ENCODE data around the gene GPC6.

Gene GPC6

GRCh38 chr13:93810264-93810663 lies 583.7 kb downstream of the GPC6 start:
- no peaks in the 10 kb centered on the region for H3K36me3 Mint-ChIP-seq
- no peaks in the 10 kb centered on the region for H3K4me1 Mint-ChIP-seq

GRCh38 chr13:93811071-93811737 lies 584.6 kb downstream of the GPC6 start:
- Mint-ChIP-seq H3K36me3 (no peaks in the 10 kb centered on the region), H3K27me3 (no peaks in the 10 kb centered on the region), H3K9me3 (peaks cover 2% of the 10 kb centered on the region), H3K4me3 (no peak overlapping the region), H3K27ac (no peak overlapping the region), H3K4me1 (no peaks in the 10 kb centered on the region)
- no peak for ATAC-seq

More at GRCh38 chr13:93810264-93810663, 583.7 kb downstream of the GPC6 start:
- Mint-ChIP-seq H3K4me3 (no peak overlapping the region), H3K27ac (no peak overlapping the region), H3K9me3 (peaks cover 2% of the 10 kb centered on the region), H3K27me3 (no peaks in the 10 kb centered on the region)
- ATAC-seq, result no peak

GRCh38 chr13:93811738-93812112 lies 585.1 kb downstream of the GPC6 start:
- no peak for ATAC-seq
- Mint-ChIP-seq H3K4me3 (no peak overlapping the region), H3K27ac (no peak overlapping the region), H3K9me3 (peaks cover 2% of the 10 kb centered on the region), H3K4me1 (no peaks in the 10 kb centered on the region), H3K27me3 (no peaks in the 10 kb centered on the region), H3K36me3 (no peaks in the 10 kb centered on the region)

- H3K4me1 Mint-ChIP-seq, result no peaks in the 10 kb centered on the region
- no peak for ATAC-seq
- H3K36me3 Mint-ChIP-seq, result no peaks in the 10 kb centered on the region
- H3K9me3 Mint-ChIP-seq, result peaks cover 2% of the 10 kb centered on the region
- no peak overlapping the region for H3K4me3 Mint-ChIP-seq
- H3K27me3 Mint-ChIP-seq, result no peaks in the 10 kb centered on the region
- H3K27ac Mint-ChIP-seq, result no peak overlapping the region
Observed at GRCh38 chr13:93814658-93815057, 588.1 kb downstream of the GPC6 start.

- Mint-ChIP-seq H3K4me1 (no peaks in the 10 kb centered on the region), H3K9me3 (no peaks in the 10 kb centered on the region), H3K27ac (no peak overlapping the region), H3K27me3 (no peaks in the 10 kb centered on the region), H3K4me3 (no peak overlapping the region), H3K36me3 (no peaks in the 10 kb centered on the region)
- ATAC-seq, result no peak
Observed at GRCh38 chr13:93818345-93818744, 591.7 kb downstream of the GPC6 start.

- H3K4me3 Mint-ChIP-seq, result no peak overlapping the region
- no peak for ATAC-seq
Observed at GRCh38 chr13:93819331-93819890, 592.8 kb downstream of the GPC6 start.

GRCh38 chr13:93824286-93824685 lies 597.7 kb downstream of the GPC6 start:
- H3K27ac Mint-ChIP-seq, result no peak overlapping the region
- ATAC-seq, result no peak
- no peaks in the 10 kb centered on the region for H3K9me3 Mint-ChIP-seq
- no peaks in the 10 kb centered on the region for H3K4me1 Mint-ChIP-seq
- H3K36me3 Mint-ChIP-seq, result no peaks in the 10 kb centered on the region
- no peaks in the 10 kb centered on the region for H3K27me3 Mint-ChIP-seq
- H3K4me3 Mint-ChIP-seq, result no peak overlapping the region

More at GRCh38 chr13:93819331-93819890, 592.8 kb downstream of the GPC6 start:
- Mint-ChIP-seq H3K27ac (no peak overlapping the region), H3K36me3 (no peaks in the 10 kb centered on the region), H3K27me3 (no peaks in the 10 kb centered on the region), H3K9me3 (no peaks in the 10 kb centered on the region), H3K4me1 (no peaks in the 10 kb centered on the region)

GRCh38 chr13:93834051-93834450 lies 607.4 kb downstream of the GPC6 start:
- H3K27me3 Mint-ChIP-seq, result no peaks in the 10 kb centered on the region
- H3K9me3 Mint-ChIP-seq, result peaks cover 6% of the 10 kb centered on the region
- H3K27ac Mint-ChIP-seq, result no peak overlapping the region
- no peak for ATAC-seq
- H3K4me1 Mint-ChIP-seq, result no peaks in the 10 kb centered on the region
- H3K36me3 Mint-ChIP-seq, result no peaks in the 10 kb centered on the region
- H3K4me3 Mint-ChIP-seq, result no peak overlapping the region

GRCh38 chr13:93843082-93843481 lies 616.5 kb downstream of the GPC6 start:
- no peak overlapping the region for H3K4me3 Mint-ChIP-seq
- no peak overlapping the region for H3K27ac Mint-ChIP-seq
- peaks cover 6% of the 10 kb centered on the region for H3K9me3 Mint-ChIP-seq
- no peaks in the 10 kb centered on the region for H3K27me3 Mint-ChIP-seq
- no peak for ATAC-seq
- no peaks in the 10 kb centered on the region for H3K4me1 Mint-ChIP-seq
- no peaks in the 10 kb centered on the region for H3K36me3 Mint-ChIP-seq

GRCh38 chr13:93847162-93847561 lies 620.6 kb downstream of the GPC6 start:
- Mint-ChIP-seq H3K4me3 (no peak overlapping the region), H3K27ac (no peak overlapping the region), H3K4me1 (no peaks in the 10 kb centered on the region), H3K36me3 (no peaks in the 10 kb centered on the region), H3K27me3 (no peaks in the 10 kb centered on the region), H3K9me3 (peaks cover 7% of the 10 kb centered on the region)
- no peak for ATAC-seq

- no peak overlapping the region for H3K4me3 Mint-ChIP-seq
- H3K27me3 Mint-ChIP-seq, result no peaks in the 10 kb centered on the region
- peaks cover 7% of the 10 kb centered on the region for H3K9me3 Mint-ChIP-seq
- H3K4me1 Mint-ChIP-seq, result no peaks in the 10 kb centered on the region
- no peak for ATAC-seq
- no peaks in the 10 kb centered on the region for H3K36me3 Mint-ChIP-seq
- H3K27ac Mint-ChIP-seq, result no peak overlapping the region
Observed at GRCh38 chr13:93848247-93848646, 621.6 kb downstream of the GPC6 start.

GRCh38 chr13:93851236-93851635 lies 624.6 kb downstream of the GPC6 start:
- Mint-ChIP-seq H3K36me3 (no peaks in the 10 kb centered on the region), H3K4me3 (no peak overlapping the region), H3K27ac (no peak overlapping the region), H3K9me3 (peaks cover 7% of the 10 kb centered on the region), H3K4me1 (no peaks in the 10 kb centered on the region), H3K27me3 (no peaks in the 10 kb centered on the region)
- no peak for ATAC-seq

- no peak overlapping the region for H3K27ac Mint-ChIP-seq
- no peaks in the 10 kb centered on the region for H3K27me3 Mint-ChIP-seq
- no peaks in the 10 kb centered on the region for H3K36me3 Mint-ChIP-seq
- H3K4me3 Mint-ChIP-seq, result no peak overlapping the region
- no peaks in the 10 kb centered on the region for H3K4me1 Mint-ChIP-seq
- ATAC-seq, result no peak
- H3K9me3 Mint-ChIP-seq, result peaks cover 4% of the 10 kb centered on the region
Observed at GRCh38 chr13:93853912-93854311, 627.3 kb downstream of the GPC6 start.

- no peaks in the 10 kb centered on the region for H3K36me3 Mint-ChIP-seq
- ATAC-seq, result no peak
- H3K4me3 Mint-ChIP-seq, result no peak overlapping the region
- H3K27me3 Mint-ChIP-seq, result no peaks in the 10 kb centered on the region
- H3K27ac Mint-ChIP-seq, result no peak overlapping the region
- peaks cover 8% of the 10 kb centered on the region for H3K9me3 Mint-ChIP-seq
- no peaks in the 10 kb centered on the region for H3K4me1 Mint-ChIP-seq
Observed at GRCh38 chr13:93857126-93857525, 630.5 kb downstream of the GPC6 start.

- Mint-ChIP-seq H3K4me3 (no peak overlapping the region), H3K4me1 (no peaks in the 10 kb centered on the region), H3K27me3 (no peaks in the 10 kb centered on the region), H3K36me3 (no peaks in the 10 kb centered on the region), H3K9me3 (peaks cover 8% of the 10 kb centered on the region), H3K27ac (no peak overlapping the region)
- no peak for ATAC-seq
Observed at GRCh38 chr13:93859716-93860115, 633.1 kb downstream of the GPC6 start.

GRCh38 chr13:93861818-93862217 lies 635.2 kb downstream of the GPC6 start:
- Mint-ChIP-seq H3K4me1 (no peaks in the 10 kb centered on the region), H3K4me3 (no peak overlapping the region), H3K9me3 (peaks cover 8% of the 10 kb centered on the region), H3K27me3 (no peaks in the 10 kb centered on the region), H3K36me3 (no peaks in the 10 kb centered on the region), H3K27ac (no peak overlapping the region)
- ATAC-seq, result no peak
